Mesenchymal stem cell (in vitro differentiated cells and primary cell): ENCODE data around the gene DIRAS1.

Experiments used
- DNase-seq: peaks from one replicate; pipeline ENCODE4 v3.0.0-alpha.2; 2013
- H2AFZ ChIP-seq: one replicate; pipeline ENCODE4 v1.6.1; 2013; ENCODE audit warnings: low read depth, mild to moderate bottlenecking, control low read depth, inconsistent platforms, low read length, moderate library complexity
- H2AK5ac ChIP-seq: 2 replicates; pipeline ENCODE4 v1.6.1; 2013; ENCODE audit warnings: low read length, moderate library complexity, mild to moderate bottlenecking, inconsistent platforms; ENCODE audit not compliant: severe bottlenecking
- H2BK120ac ChIP-seq: one replicate; pipeline ENCODE4 v1.6.1; 2013; ENCODE audit warnings: low read depth, mild to moderate bottlenecking, inconsistent platforms, low read length, moderate library complexity
- H2BK12ac ChIP-seq, 2 experiments: one replicate each; pipeline ENCODE4 v1.6.1; 2013; ENCODE audit warnings: inconsistent platforms in 2 of 2, low read length in 2 of 2, mild to moderate bottlenecking in 2 of 2, moderate library complexity in 2 of 2, control low read depth in 1 of 2
- H2BK15ac ChIP-seq: one replicate; pipeline ENCODE4 v1.6.1; 2013; ENCODE audit warnings: mild to moderate bottlenecking, low read depth, inconsistent platforms; ENCODE audit not compliant: poor library complexity, severe bottlenecking
- H2BK5ac ChIP-seq: 2 replicates; pipeline ENCODE4 v1.6.1; 2013; ENCODE audit warnings: low read depth, mild to moderate bottlenecking, low read length, control low read depth, inconsistent platforms; ENCODE audit not compliant: poor library complexity, severe bottlenecking
- H3K14ac ChIP-seq, 2 experiments: one replicate each; pipeline ENCODE4 v1.6.1; 2013; ENCODE audit warnings: inconsistent platforms in 2 of 2, low read length in 2 of 2, control low read depth in 1 of 2, mild to moderate bottlenecking in 1 of 2, moderate library complexity in 1 of 2
- H3K18ac ChIP-seq, 2 experiments: one replicate each; pipeline ENCODE4 v1.6.1; 2013; ENCODE audit warnings: inconsistent platforms in 2 of 2, low read length in 2 of 2, control low read depth in 1 of 2, low read depth in 1 of 2, mild to moderate bottlenecking in 1 of 2
- H3K23ac ChIP-seq, 2 experiments: one replicate each; pipeline ENCODE4 v1.6.1; 2013; ENCODE audit warnings: inconsistent platforms in 2 of 2, low read length in 2 of 2, mild to moderate bottlenecking in 2 of 2, moderate library complexity in 2 of 2, control low read depth in 1 of 2
- H3K27ac ChIP-seq: 2 replicates; pipeline ENCODE4 v1.5.1; 2013; ENCODE audit warnings: mild to moderate bottlenecking, moderate library complexity, low read length, control low read depth, inconsistent platforms; ENCODE audit not compliant: poor library complexity, severe bottlenecking
- H3K27me3 ChIP-seq, 2 experiments: 2 replicates each; pipeline versions ENCODE4 v1.6.1 to v1.7.0; 2013; ENCODE audit warnings: low read length in 2 of 2, mild to moderate bottlenecking in 2 of 2, moderate library complexity in 2 of 2, control low read depth in 1 of 2, inconsistent platforms in 1 of 2; ENCODE audit not compliant: control insufficient read depth in 1 of 2, insufficient read depth in 1 of 2
- H3K36me3 ChIP-seq, 2 experiments: 2 replicates each; pipeline versions ENCODE4 v1.6.1 to v1.7.0; 2013; ENCODE audit warnings: low read length in 2 of 2, control low read depth in 1 of 2, inconsistent platforms in 1 of 2, low read depth in 1 of 2, mild to moderate bottlenecking in 1 of 2; ENCODE audit not compliant: insufficient read depth in 2 of 2, control insufficient read depth in 1 of 2
- H3K4ac ChIP-seq, 2 experiments: one replicate each; pipeline ENCODE4 v1.6.1; 2013; ENCODE audit warnings: inconsistent platforms in 2 of 2, low read length in 2 of 2, mild to moderate bottlenecking in 2 of 2, moderate library complexity in 2 of 2, control low read depth in 1 of 2, low read depth in 1 of 2
- H3K4me1 ChIP-seq: 2 replicates; pipeline ENCODE4 v1.6.1; 2013; ENCODE audit warnings: low read depth, low read length, control low read depth; ENCODE audit not compliant: control insufficient read depth, insufficient read depth
- H3K4me2 ChIP-seq: 2 replicates; pipeline ENCODE4 v1.6.1; 2013; ENCODE audit warnings: low read length, mild to moderate bottlenecking, inconsistent platforms; ENCODE audit not compliant: poor library complexity, severe bottlenecking
- H3K4me3 ChIP-seq, 2 experiments: 2 replicates each; pipeline versions ENCODE4 v1.5.1 to v1.7.0; 2013; ENCODE audit warnings: low read length in 2 of 2, mild to moderate bottlenecking in 2 of 2, control low read depth in 1 of 2, low read depth in 1 of 2; ENCODE audit not compliant: insufficient read depth in 1 of 2
- H3K79me1 ChIP-seq: replicated peaks from 2 replicates; pipeline ENCODE4 v1.6.1; 2013; ENCODE audit warnings: mild to moderate bottlenecking, control low read depth, low read length, inconsistent platforms; ENCODE audit not compliant: poor library complexity, severe bottlenecking
- H3K9ac ChIP-seq: 2 replicates; pipeline ENCODE4 v1.7.0; 2013; ENCODE audit warnings: mild to moderate bottlenecking, low read length, moderate library complexity
- H3K9me3 ChIP-seq: 2 replicates; pipeline ENCODE4 v1.7.0; 2013; ENCODE audit warnings: mild to moderate bottlenecking, low read length; ENCODE audit not compliant: control insufficient read depth
- H4K8ac ChIP-seq: one replicate; pipeline ENCODE4 v1.6.1; 2013; ENCODE audit warnings: inconsistent platforms, mild to moderate bottlenecking, low read length, moderate library complexity
- H4K91ac ChIP-seq: one replicate; pipeline ENCODE4 v1.6.1; 2013; ENCODE audit warnings: mild to moderate bottlenecking, low read length, inconsistent platforms
- WGBS: methylation state at CpG from one replicate; pipeline ENCODE4 v1.1.7; 2013; ENCODE audit warnings: mixed read lengths; 5-methylcytosine and 5-hydroxymethylcytosine counted together

The DIRAS1 gene

GRCh38 chr19:2756921-2757881 lies 36.0 kb upstream of the DIRAS1 start:
- Histone ChIP-seq H3K18ac (no peak overlapping the region), H3K36me3 (peaks cover 73 to 94% of the 10 kb centered on the region in 2 experiments), H3K23ac (no peak overlapping the region), H3K27ac (no peak overlapping the region), H3K79me1 (peaks cover 32% of the 10 kb centered on the region), H2BK5ac (no peak overlapping the region), H2AFZ (no peak overlapping the region), H3K4me2 (no peak overlapping the region), H2AK5ac (no peak overlapping the region), H2BK120ac (no peak overlapping the region), H2BK12ac (no peak overlapping the region), H3K14ac (no peak overlapping the region), H3K9ac (no peak overlapping the region), H4K91ac (no peak overlapping the region), H3K9me3 (no peaks in the 10 kb centered on the region), H3K4me3 (no peak overlapping the region), H3K4me1 (no peaks in the 10 kb centered on the region), H3K4ac (no peak overlapping the region), H2BK15ac (no peak overlapping the region), H4K8ac (no peak overlapping the region), H3K27me3 (no peaks in the 10 kb centered on the region)
- 95% methylated on average over 48 of the region's 48 CpGs for WGBS
- no peak for DNase-seq

- H4K8ac ChIP-seq, result no peak overlapping the region
- H3K18ac ChIP-seq, result no peak overlapping the region
- no peak overlapping the region for H3K4ac ChIP-seq
- no peak overlapping the region for H2BK120ac ChIP-seq
- no peak overlapping the region for H2BK15ac ChIP-seq
- H2BK12ac ChIP-seq, result no peak overlapping the region
- H2BK5ac ChIP-seq, result no peak overlapping the region
- H3K9ac ChIP-seq, result no peak overlapping the region
- H2AK5ac ChIP-seq, result no peak overlapping the region
- H3K23ac ChIP-seq, result no peak overlapping the region
- no peak overlapping the region for H3K27ac ChIP-seq
- peaks cover 69 to 87% of the 10 kb centered on the region in 2 experiments for H3K36me3 ChIP-seq
- H3K4me3 ChIP-seq, result no peak overlapping the region
- H3K79me1 ChIP-seq, result peaks cover 27% of the 10 kb centered on the region
- H3K9me3 ChIP-seq, result no peaks in the 10 kb centered on the region
- H3K14ac ChIP-seq, result no peak overlapping the region
- H4K91ac ChIP-seq, result no peak overlapping the region
- no peak overlapping the region for H2AFZ ChIP-seq
- no peak for DNase-seq
- WGBS, result 97% methylated on average over 7 of the region's 8 CpGs
- no peak overlapping the region for H3K4me2 ChIP-seq
- H3K4me1 ChIP-seq, result no peaks in the 10 kb centered on the region
- H3K27me3 ChIP-seq, result no peaks in the 10 kb centered on the region
Observed at GRCh38 chr19:2756477-2756876, 35.3 kb upstream of the DIRAS1 start.

GRCh38 chr19:2755811-2756210 lies 34.6 kb upstream of the DIRAS1 start:
- no peak overlapping the region for H3K18ac ChIP-seq
- no peak overlapping the region for H3K9ac ChIP-seq
- H3K27ac ChIP-seq, result no peak overlapping the region
- no peaks in the 10 kb centered on the region for H3K27me3 ChIP-seq
- H3K14ac ChIP-seq, result no peak overlapping the region
- peaks cover 62 to 81% of the 10 kb centered on the region in 2 experiments for H3K36me3 ChIP-seq
- H2AK5ac ChIP-seq, result no peak overlapping the region
- no peak overlapping the region for H2BK15ac ChIP-seq
- H4K8ac ChIP-seq, result no peak overlapping the region
- no peak overlapping the region for H2BK5ac ChIP-seq
- H3K4me2 ChIP-seq, result no peak overlapping the region
- H3K23ac ChIP-seq, result no peak overlapping the region
- no peak overlapping the region for H2BK120ac ChIP-seq
- WGBS, result 96% methylated on average over 10 of the region's 16 CpGs
- H4K91ac ChIP-seq, result no peak overlapping the region
- DNase-seq, result no peak
- H2BK12ac ChIP-seq, result no peak overlapping the region
- H3K4ac ChIP-seq, result no peak overlapping the region
- H3K4me3 ChIP-seq, result no peak overlapping the region
- no peak overlapping the region for H2AFZ ChIP-seq
- H3K9me3 ChIP-seq, result no peaks in the 10 kb centered on the region
- H3K4me1 ChIP-seq, result no peaks in the 10 kb centered on the region
- H3K79me1 ChIP-seq, result peaks cover 21% of the 10 kb centered on the region

- Histone ChIP-seq H3K4me3 (no peak overlapping the region), H3K36me3 (peaks cover 58 to 76% of the 10 kb centered on the region in 2 experiments), H2AK5ac (no peak overlapping the region), H4K91ac (no peak overlapping the region), H3K79me1 (peaks cover 17% of the 10 kb centered on the region), H2BK120ac (no peak overlapping the region), H3K9me3 (no peaks in the 10 kb centered on the region), H3K4me1 (no peaks in the 10 kb centered on the region), H2BK12ac (no peak overlapping the region), H3K23ac (no peak overlapping the region), H3K27me3 (no peaks in the 10 kb centered on the region), H2BK5ac (no peak overlapping the region), H3K4me2 (no peak overlapping the region), H3K4ac (no peak overlapping the region), H4K8ac (no peak overlapping the region), H3K27ac (no peak overlapping the region), H3K9ac (no peak overlapping the region), H2BK15ac (no peak overlapping the region), H3K18ac (no peak overlapping the region), H2AFZ (no peak overlapping the region), H3K14ac (no peak overlapping the region)
- DNase-seq, result no peak
- WGBS, result 97% methylated on average over 16 of the region's 16 CpGs
Observed at GRCh38 chr19:2755448-2755705, 34.2 kb upstream of the DIRAS1 start.
